Tibial nerve (tissue), 3 donors: ENCODE results near the gene TUBG2.

ENCODE experiments used
- POLR2A ChIP-seq, 2 donors: fragments of 450-650 bp; IDR thresholded peaks; one replicate each; pipeline ENCODE4 v1.6.1; 2017; ENCODE audit warnings: antibody characterized with exemption in 2 of 2, mild to moderate bottlenecking in 2 of 2, moderate library complexity in 2 of 2
- TF ChIP-seq, protein P1 (sequence below), 5 experiments: fragments of 200-600 bp in 3 of 5; fragments of 450-650 bp in 2 of 5; sonication (generic) in 3 of 5; IDR thresholded peaks; one replicate each; pipeline ENCODE4 v1.5.1; 2016 to 2019; ENCODE audit warnings: antibody characterized with exemption in 5 of 5, mild to moderate bottlenecking in 3 of 5, moderate library complexity in 2 of 5

GRCh38 chr17:42704490-42704836 is 45.4 kb downstream of the TUBG2 start:
- TF ChIP-seq, protein P1, sequence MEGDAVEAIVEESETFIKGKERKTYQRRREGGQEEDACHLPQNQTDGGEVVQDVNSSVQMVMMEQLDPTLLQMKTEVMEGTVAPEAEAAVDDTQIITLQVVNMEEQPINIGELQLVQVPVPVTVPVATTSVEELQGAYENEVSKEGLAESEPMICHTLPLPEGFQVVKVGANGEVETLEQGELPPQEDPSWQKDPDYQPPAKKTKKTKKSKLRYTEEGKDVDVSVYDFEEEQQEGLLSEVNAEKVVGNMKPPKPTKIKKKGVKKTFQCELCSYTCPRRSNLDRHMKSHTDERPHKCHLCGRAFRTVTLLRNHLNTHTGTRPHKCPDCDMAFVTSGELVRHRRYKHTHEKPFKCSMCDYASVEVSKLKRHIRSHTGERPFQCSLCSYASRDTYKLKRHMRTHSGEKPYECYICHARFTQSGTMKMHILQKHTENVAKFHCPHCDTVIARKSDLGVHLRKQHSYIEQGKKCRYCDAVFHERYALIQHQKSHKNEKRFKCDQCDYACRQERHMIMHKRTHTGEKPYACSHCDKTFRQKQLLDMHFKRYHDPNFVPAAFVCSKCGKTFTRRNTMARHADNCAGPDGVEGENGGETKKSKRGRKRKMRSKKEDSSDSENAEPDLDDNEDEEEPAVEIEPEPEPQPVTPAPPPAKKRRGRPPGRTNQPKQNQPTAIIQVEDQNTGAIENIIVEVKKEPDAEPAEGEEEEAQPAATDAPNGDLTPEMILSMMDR (IDR thresholded peaks at IDR 0.05) = no peak
- TF ChIP-seq POLR2A (IDR thresholded peaks at IDR 0.05) = no peak
